Measurements from ENCODE around the gene DYNC2H1.

DNA sequence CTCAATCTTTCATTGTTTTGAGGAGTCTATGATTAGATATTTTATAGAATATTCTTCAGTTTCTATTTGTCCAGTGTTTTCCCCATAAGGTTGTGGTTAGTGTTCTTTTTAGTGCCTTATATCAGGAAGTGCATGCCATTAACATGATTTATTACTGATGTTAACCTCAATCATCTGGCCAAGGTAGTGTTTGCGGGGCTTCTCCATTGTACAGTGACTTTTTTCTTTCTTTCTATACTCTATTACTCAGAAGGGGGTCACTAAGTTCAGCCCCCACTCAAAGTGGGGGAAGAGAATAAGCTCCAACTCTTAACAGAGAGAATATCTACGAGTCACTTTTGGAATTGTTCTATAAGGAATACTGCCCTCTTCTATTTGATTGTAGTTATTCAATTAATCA is 415.8 kb downstream of the DYNC2H1 start:
- TF ChIP-seq, protein P1, sequence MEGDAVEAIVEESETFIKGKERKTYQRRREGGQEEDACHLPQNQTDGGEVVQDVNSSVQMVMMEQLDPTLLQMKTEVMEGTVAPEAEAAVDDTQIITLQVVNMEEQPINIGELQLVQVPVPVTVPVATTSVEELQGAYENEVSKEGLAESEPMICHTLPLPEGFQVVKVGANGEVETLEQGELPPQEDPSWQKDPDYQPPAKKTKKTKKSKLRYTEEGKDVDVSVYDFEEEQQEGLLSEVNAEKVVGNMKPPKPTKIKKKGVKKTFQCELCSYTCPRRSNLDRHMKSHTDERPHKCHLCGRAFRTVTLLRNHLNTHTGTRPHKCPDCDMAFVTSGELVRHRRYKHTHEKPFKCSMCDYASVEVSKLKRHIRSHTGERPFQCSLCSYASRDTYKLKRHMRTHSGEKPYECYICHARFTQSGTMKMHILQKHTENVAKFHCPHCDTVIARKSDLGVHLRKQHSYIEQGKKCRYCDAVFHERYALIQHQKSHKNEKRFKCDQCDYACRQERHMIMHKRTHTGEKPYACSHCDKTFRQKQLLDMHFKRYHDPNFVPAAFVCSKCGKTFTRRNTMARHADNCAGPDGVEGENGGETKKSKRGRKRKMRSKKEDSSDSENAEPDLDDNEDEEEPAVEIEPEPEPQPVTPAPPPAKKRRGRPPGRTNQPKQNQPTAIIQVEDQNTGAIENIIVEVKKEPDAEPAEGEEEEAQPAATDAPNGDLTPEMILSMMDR (IDR thresholded peaks at IDR 0.05; ENCODE audit: insufficient read depth, low read depth, low read length) = no peak
- no peak for TF ChIP-seq EZH2 (IDR thresholded peaks at IDR 0.05; ENCODE audit: insufficient read depth, low read length)
